Transverse colon (tissue), 4 donors: ENCODE measurements around the gene EZR. TPM values are rescaled to one million over a fixed set of nuclear protein-coding genes. Genes with fewer than 3 reads are reported as not detected.

Source experiments
- DNase-seq: peaks from one replicate; pipeline ENCODE4 v3.0.0-alpha.2; 2019
- H3K27ac ChIP-seq, 4 donors: fragments of 200-600 bp; sonication (generic); 2 replicates each; pipeline ENCODE4 v1.5.1; 2016 to 2018; ENCODE audit warnings: inconsistent platforms in 4 of 4
- H3K27me3 ChIP-seq: fragments of 200-600 bp; sonication (generic); 2 replicates; pipeline ENCODE4 v1.5.1; 2017; ENCODE audit warnings: inconsistent platforms
- H3K36me3 ChIP-seq, 4 donors: fragments of 200-600 bp; sonication (generic); 2 replicates each; pipeline ENCODE4 v1.5.1; 2017 to 2019; ENCODE audit warnings: inconsistent platforms in 4 of 4
- H3K4me1 ChIP-seq, 4 donors: fragments of 200-600 bp; sonication (generic); 2 replicates each; pipeline ENCODE4 v1.5.1; 2017 to 2020; ENCODE audit warnings: inconsistent platforms in 4 of 4
- H3K4me3 ChIP-seq, 4 donors: fragments of 200-600 bp; sonication (generic); 1 replicate in 1 of 4; 2 replicates in 3 of 4; pipeline versions ENCODE4 v1.5.1 to v1.6.1; 2017 to 2019; ENCODE audit warnings: inconsistent platforms in 4 of 4
- H3K9me3 ChIP-seq, 2 donors: fragments of 200-600 bp; sonication (generic); 2 replicates each; pipeline ENCODE4 v1.5.1; 2017 to 2019; ENCODE audit warnings: inconsistent platforms in 2 of 2
- EP300 ChIP-seq: sonication (generic); formaldehyde crosslinking; IDR thresholded peaks from one replicate; pipeline ENCODE4 v1.6.1; 2017; ENCODE audit warnings: antibody characterized with exemption, low read depth
- POLR2A ChIP-seq: fragments of 450-650 bp; IDR thresholded peaks from one replicate; pipeline ENCODE4 v1.6.1; 2016; ENCODE audit warnings: antibody characterized with exemption, mild to moderate bottlenecking, moderate library complexity
- POLR2AphosphoS5 ChIP-seq, 3 donors: sonication (generic); formaldehyde crosslinking; IDR thresholded peaks; one replicate each; pipeline ENCODE4 v1.6.1; 2016; ENCODE audit warnings: antibody characterized with exemption in 3 of 3
- WGBS, 2 donors: methylation state at CpG; one replicate each; pipeline ENCODE4 v1.1.5; 2018; ENCODE audit warnings: low coverage in 1 of 2; 5-methylcytosine and 5-hydroxymethylcytosine counted together
- in situ Hi-C, 4 donors: fragments of 200-750 bp; cut with MboI; loops; one replicate each; pipeline versions ENCODE4 v1.15.0 to v1.15.1; 2017; ENCODE audit warnings: low sequenced_read_pairs in 3 of 4, low pct_ligation_motif_present in 1 of 4, low pct_unique_long_range_greater_than_20kb in 1 of 4
- intact Hi-C: fragments of 100-400 bp; cut with DNase I; formaldehyde crosslinking; loops from one replicate; pipeline ENCODE4 v1.15.1; 2023; ENCODE audit warnings: low total_unique reads
- total RNA-seq, 4 donors: library from RNA; depleted of rRNA; stranded (reverse); fragments of >200 nt; gene quantifications; one replicate each; pipeline ENCODE4 v1.1.0, GENCODE V29; 2016
- TF ChIP-seq, protein P1 (sequence below), 5 experiments: fragments of 200-600 bp in 3 of 5; fragments of 450-650 bp in 2 of 5; sonication (generic) in 3 of 5; IDR thresholded peaks; 1 replicate in 2 of 5; 2 replicates in 3 of 5; pipeline ENCODE4 v1.5.1; 2016 to 2017; ENCODE audit warnings: antibody characterized with exemption in 5 of 5, inconsistent platforms in 3 of 5, mild to moderate bottlenecking in 2 of 5, moderate library complexity in 1 of 5

Gene EZR
- total RNA-seq, 4 donors from 2014 or later = 149 to 430 (median 319) TPM

DNA sequence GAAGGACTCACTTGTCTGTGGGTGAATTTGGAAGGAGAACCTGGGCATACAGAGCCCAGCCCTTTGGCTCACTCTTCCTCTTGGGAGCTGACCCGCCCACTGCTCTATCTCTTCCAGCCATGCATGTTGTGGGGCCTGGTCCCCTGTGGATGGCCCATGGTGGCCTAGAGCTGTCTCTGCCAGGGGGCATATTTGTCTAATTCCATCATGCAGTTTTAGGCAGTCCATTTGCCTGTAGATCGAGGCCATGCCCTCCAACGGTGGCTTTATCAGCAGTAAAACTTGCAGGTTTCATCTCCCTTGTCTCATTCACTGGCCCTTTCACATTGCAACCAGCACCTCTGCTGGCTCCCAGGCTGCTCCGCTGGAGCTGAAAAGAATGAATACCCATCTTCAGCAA, 12.9 kb upstream of the EZR start:
- H3K27me3 ChIP-seq = no peaks in the 10 kb centered on the region
- WGBS, 2 donors = 83 to 84% methylated on average over 1 to 4 of the region's 4 CpGs
- no peak for TF ChIP-seq POLR2A
- intact Hi-C loops (no loop called here), in situ Hi-C loops (no loop called here)
- no peak for DNase-seq
- H3K9me3 ChIP-seq = no peaks in the 10 kb centered on the region
- no peak overlapping the region for H3K27ac ChIP-seq
- peaks cover 0 to 14% (median 6%) of the 10 kb centered on the region in 4 donors for H3K4me1 ChIP-seq
- no peak overlapping the region for H3K4me3 ChIP-seq
- H3K36me3 ChIP-seq = no peaks in the 10 kb centered on the region

DNA sequence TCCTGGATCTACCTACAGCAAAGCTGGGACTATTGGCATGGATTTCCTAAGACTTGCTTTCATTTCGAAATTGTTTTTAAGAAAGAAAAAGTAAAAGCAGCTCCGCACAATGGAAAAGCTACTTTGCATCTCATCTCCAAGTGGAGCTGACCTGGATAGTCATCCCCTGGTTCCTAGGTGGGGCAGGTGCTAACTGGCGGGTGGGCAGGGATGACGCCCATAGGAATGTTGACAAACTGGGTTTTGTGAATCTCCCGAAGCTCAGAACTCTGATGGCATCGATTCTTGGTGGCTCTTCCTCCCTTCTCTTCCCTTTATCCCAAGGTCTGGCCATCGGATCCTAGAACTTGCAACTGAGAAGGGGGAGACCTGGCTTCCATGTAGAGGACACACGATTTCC, 12.4 kb upstream of the EZR start:
- no peak overlapping the region for H3K27ac ChIP-seq
- in situ Hi-C loops (no loop called here), intact Hi-C loops (no loop called here)
- no peaks in the 10 kb centered on the region for H3K27me3 ChIP-seq
- H3K36me3 ChIP-seq = no peaks in the 10 kb centered on the region
- H3K9me3 ChIP-seq = no peaks in the 10 kb centered on the region
- no peak overlapping the region for H3K4me3 ChIP-seq
- peaks cover 0 to 14% (median 6%) of the 10 kb centered on the region in 4 donors for H3K4me1 ChIP-seq
- TF ChIP-seq POLR2AphosphoS5 (IDR thresholded peaks at IDR 0.05) (no peak), POLR2A (no peak), EP300 (no peak)
- TF ChIP-seq, protein P1, sequence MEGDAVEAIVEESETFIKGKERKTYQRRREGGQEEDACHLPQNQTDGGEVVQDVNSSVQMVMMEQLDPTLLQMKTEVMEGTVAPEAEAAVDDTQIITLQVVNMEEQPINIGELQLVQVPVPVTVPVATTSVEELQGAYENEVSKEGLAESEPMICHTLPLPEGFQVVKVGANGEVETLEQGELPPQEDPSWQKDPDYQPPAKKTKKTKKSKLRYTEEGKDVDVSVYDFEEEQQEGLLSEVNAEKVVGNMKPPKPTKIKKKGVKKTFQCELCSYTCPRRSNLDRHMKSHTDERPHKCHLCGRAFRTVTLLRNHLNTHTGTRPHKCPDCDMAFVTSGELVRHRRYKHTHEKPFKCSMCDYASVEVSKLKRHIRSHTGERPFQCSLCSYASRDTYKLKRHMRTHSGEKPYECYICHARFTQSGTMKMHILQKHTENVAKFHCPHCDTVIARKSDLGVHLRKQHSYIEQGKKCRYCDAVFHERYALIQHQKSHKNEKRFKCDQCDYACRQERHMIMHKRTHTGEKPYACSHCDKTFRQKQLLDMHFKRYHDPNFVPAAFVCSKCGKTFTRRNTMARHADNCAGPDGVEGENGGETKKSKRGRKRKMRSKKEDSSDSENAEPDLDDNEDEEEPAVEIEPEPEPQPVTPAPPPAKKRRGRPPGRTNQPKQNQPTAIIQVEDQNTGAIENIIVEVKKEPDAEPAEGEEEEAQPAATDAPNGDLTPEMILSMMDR (IDR thresholded peaks at IDR 0.05) = no peak
- 81 to 92% methylated on average over 3 to 8 of the region's 8 CpGs for WGBS, 2 donors
- DNase-seq = no peak

DNA sequence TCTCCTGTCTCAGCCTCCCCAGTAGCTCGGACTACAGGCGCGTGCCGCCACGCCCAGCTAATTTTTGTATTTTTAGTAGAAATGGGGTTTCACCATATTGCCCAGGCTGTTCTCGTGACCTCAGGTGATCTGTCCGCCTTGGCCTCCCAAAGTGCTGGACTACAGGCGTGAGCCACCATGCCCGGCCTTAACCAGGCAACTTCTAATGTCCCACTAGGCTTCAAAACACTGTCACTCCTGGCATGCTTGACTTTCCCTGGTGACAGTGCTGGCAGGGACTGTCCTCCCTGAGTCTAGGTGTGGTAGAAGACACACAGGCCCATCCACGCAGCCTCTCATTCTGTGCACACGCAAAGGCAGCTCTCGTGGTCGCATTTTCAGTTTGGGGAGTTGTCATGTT, 11.6 kb upstream of the EZR start:
- in situ Hi-C loops = no loop called here
- 98% methylated on average over 13 of the region's 13 CpGs; no CpG with 5 or more reads in 1 of the 2 donors for WGBS, 2 donors
- H3K4me1 ChIP-seq = peaks cover 0 to 9% (median 4%) of the 10 kb centered on the region in 4 donors
- no peak for DNase-seq
- H3K27ac ChIP-seq = no peak overlapping the region
- TF ChIP-seq EP300 (no peak), POLR2AphosphoS5 (IDR thresholded peaks at IDR 0.05) (no peak), POLR2A (no peak)
- TF ChIP-seq, protein P1 (IDR thresholded peaks at IDR 0.05) = no peak
- H3K36me3 ChIP-seq = no peaks in the 10 kb centered on the region
- no peaks in the 10 kb centered on the region for H3K9me3 ChIP-seq
- intact Hi-C loops = no loop called here
- no peaks in the 10 kb centered on the region for H3K27me3 ChIP-seq
- H3K4me3 ChIP-seq = no peak overlapping the region

DNA sequence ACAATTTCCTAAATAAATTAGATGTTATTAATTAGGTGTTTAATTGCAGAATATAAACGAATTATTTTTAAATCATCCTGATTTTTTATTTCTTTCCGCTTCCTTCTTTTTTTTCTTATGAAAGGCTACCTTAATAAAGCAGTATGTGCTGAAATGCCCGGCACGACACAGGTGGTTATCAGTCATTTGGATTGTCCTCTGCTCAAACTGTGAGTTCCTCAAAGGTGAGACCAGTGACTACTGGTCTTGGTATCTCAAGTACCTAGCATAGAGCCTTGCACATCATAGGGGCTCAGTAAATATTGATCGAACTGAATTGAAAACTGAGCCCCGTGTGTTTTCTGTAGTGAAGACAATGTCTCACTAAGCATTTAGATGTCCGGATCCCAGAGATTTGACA, 9.6 kb upstream of the EZR start:
- Histone ChIP-seq H3K27me3 (no peaks in the 10 kb centered on the region), H3K27ac (no peak overlapping the region), H3K4me3 (no peak overlapping the region), H3K9me3 (no peaks in the 10 kb centered on the region), H3K36me3 (no peaks in the 10 kb centered on the region), H3K4me1 (no peaks in the 10 kb centered on the region)
- 87 to 94% methylated on average over 6 to 7 of the region's 7 CpGs for WGBS, 2 donors
- in situ Hi-C loops = no loop called here
- DNase-seq = no peak
- TF ChIP-seq, protein P1 (IDR thresholded peaks at IDR 0.05) = no peak
- intact Hi-C loops = no loop called here

DNA sequence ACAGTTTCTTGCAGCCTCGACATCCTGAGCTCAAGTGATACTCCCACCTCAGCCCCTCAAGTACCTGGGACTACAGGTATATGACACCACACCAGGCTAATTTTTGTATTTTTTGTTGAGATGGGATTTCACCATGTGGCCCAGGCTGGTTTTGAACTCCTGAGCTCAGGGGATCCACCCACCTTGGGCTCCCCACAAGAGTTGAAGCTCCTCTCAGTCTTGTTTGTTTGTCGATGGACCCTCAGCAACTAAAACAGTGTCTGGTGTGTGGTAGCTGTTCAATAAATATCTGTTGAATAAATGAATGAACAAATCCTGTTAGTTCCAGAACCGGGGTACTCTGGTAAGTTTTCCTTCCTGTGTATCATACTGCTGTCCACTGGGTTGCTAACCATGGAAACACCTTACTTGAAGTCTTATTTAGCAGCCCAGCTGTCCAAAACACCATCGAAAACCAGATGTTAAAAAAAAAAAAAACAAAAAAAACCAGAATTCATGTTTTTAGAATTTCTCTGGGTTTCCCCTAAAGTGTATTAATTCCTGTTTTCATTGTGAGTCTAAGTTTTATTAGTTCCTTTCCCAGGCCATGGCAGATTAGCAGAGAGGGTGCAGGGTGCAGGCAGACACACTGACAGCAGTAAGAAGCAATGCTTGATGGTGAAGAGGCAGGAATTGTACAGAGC, 7.8 kb upstream of the EZR start:
- intact Hi-C loops (no loop called here), in situ Hi-C loops (no loop called here)
- H3K36me3 ChIP-seq = no peaks in the 10 kb centered on the region
- DNase-seq = no peak
- TF ChIP-seq EP300 (no peak), POLR2A (no peak), POLR2AphosphoS5 (IDR thresholded peaks at IDR 0.05) (no peak)
- TF ChIP-seq, protein P1 (IDR thresholded peaks at IDR 0.05) = no peak
- no peaks in the 10 kb centered on the region for H3K4me1 ChIP-seq
- no peak overlapping the region for H3K27ac ChIP-seq
- no peaks in the 10 kb centered on the region for H3K9me3 ChIP-seq
- no peaks in the 10 kb centered on the region for H3K27me3 ChIP-seq
- H3K4me3 ChIP-seq = no peak overlapping the region
- 80 to 85% methylated on average over 4 of the region's 4 CpGs for WGBS, 2 donors
